Retinal pigment epithelial cell (primary cell): ENCODE measurements around the gene GALNT9.

Experiments
- DNase-seq: peaks from one replicate; pipeline ENCODE4 v3.0.0-alpha.2; 2010; ENCODE audit warnings: low read depth
- H3K4me3 ChIP-seq: 2 replicates; pipeline ENCODE4 v1.5.1; 2011; ENCODE audit warnings: mild to moderate bottlenecking, low read length, control low read depth, moderate library complexity
- CTCF ChIP-seq: conservative IDR thresholded peaks from 2 replicates; pipeline ENCODE4 v1.5.1; 2011; ENCODE audit warnings: low read depth, low read length, control low read depth, inconsistent platforms

Gene GALNT9

DNA sequence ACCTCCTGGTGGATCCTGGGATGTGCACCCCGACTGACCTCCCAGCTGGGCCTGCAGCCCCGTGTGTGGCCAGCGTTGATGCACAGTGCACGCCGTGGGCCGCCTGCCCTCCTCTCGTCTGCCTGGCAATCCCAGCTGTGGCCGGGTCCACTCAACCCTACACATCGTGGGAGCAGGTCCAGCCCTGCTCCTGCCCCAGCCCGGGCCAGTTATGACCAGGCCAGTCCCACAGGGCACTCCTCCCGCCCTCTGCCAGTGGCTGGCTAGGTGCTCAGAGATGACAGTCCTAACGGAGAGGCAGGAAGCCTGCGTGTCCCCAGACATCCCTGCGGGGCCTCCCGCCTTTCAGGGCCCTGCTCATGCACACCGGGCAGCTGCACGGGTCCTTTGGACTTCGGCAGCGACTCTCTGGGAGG is 10.8 kb downstream of the GALNT9 start:
- no peak for TF ChIP-seq CTCF
- DNase-seq, result no peak
- no peak overlapping the region for H3K4me3 ChIP-seq

- no peak for TF ChIP-seq CTCF
- no peak overlapping the region for H3K4me3 ChIP-seq
- DNase-seq, result no peak
Measured at GRCh38 chr12:132318135-132318534, 11.3 kb downstream of the GALNT9 start.

DNA sequence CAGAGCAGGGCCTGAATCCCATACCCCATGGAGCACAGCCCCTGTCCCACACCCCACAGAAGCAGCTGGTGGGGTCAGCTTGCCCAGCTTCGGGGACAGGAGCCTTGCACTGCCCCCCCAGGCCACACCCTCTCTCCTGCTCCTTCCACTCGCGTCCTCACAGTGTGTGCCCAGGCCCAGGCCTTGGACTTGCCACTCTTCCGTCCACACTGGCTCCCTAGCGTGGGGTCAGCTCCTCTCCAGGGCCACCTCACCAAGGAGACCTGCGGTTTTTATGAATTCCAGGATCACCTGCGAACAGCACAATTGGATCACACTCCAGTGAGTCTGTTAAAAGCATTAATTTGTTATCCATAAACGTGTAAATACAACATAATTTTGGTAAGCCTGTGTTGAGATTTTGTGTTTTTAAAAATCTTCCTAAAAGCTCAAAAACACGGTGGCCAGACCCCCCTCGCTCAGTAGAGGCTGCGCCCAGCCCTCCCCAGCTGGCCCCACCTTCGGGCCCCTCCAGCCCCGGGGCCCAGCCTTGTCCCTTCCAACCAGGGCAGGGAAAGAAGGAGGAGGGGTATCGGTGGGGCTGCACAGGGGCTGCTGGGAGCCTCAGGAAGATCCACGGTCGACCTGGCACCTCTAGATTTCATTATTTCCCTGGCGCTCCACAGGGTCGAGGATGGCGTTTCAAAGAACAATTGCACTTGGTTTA is 12.0 kb downstream of the GALNT9 start:
- TF ChIP-seq CTCF, result no peak
- H3K4me3 ChIP-seq, result no peak overlapping the region
- no peak for DNase-seq

- DNase-seq, result no peak
- no peak for TF ChIP-seq CTCF
- no peak overlapping the region for H3K4me3 ChIP-seq
Measured at GRCh38 chr12:132316497-132317232, 12.7 kb downstream of the GALNT9 start.

- no peak for DNase-seq
- TF ChIP-seq CTCF, result no peak
- no peak overlapping the region for H3K4me3 ChIP-seq
Measured at GRCh38 chr12:132315951-132316350, 13.4 kb downstream of the GALNT9 start.

DNA sequence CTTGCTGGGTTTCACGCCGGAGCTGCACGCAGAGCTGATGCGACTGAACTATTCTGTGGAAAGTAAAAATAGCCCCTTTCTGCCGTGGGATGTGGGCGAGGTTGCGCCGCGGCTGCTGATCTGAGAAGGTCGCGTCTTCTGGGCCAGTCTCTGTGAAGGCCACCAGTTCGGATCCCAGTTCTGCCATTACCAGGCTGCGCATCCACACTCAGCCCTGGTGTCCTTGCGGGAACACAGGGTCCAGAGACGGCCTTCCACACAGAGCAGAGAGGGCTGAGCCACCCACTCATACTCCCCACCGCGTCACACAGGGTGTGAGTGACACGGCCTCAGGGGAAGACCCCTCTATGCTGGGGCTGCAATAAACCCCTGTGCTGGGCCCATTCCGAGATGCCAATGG is 13.9 kb downstream of the GALNT9 start:
- DNase-seq, result no peak
- no peak overlapping the region for H3K4me3 ChIP-seq
- no peak for TF ChIP-seq CTCF
